IMR-90 (cell line): ENCODE data around the gene ZBED2. TPM values are rescaled to one million over a fixed set of nuclear protein-coding genes. Genes with fewer than 3 reads are reported as not detected.

ENCODE experiments used
- polyA plus RNA-seq, 3 experiments: library from polyadenylated mRNA; depleted of rRNA; stranded (reverse); fragments of >200 nt; gene quantifications; 2 replicates each; pipeline ENCODE4 v1.2.3, GENCODE V29; 2012; ENCODE audit warnings: low replicate concordance in 1 of 3
- total RNA-seq: library from RNA; depleted of rRNA; stranded (reverse); fragments of >200 nt; gene quantifications from 2 replicates; pipeline ENCODE4 v1.2.3, GENCODE V29; 2012; rRNA removed

Gene ZBED2
- total and polyA plus RNA-seq, 2 of the 4 experiments (the other 2 are of a cell fraction), result 0.51 to 0.72 TPM

Other genes with a start within 250 kb of the ZBED2 start
- 0.18 and 0.28 TPM in 2 replicates for gene CD96, start 53.1 kb downstream of the ZBED2 start, total RNA-seq
- 0.05 and 0.06 TPM in 2 replicates for gene CD96, start 53.1 kb downstream of the ZBED2 start, polyA plus RNA-seq (2012; rRNA removed)
- gene PLCXD2, start 79.3 kb upstream of the ZBED2 start, total RNA-seq, result 2.2 and 2.5 TPM in 2 replicates
- gene PLCXD2, start 79.3 kb upstream of the ZBED2 start, polyA plus RNA-seq (2012; rRNA removed), result 0.55 and 0.57 TPM in 2 replicates